ENCODE results near the gene ARX.

GRCh38 chrX:25052798-25053534 is 37.2 kb upstream of the ARX start:
- no peak for TF ChIP-seq POLR2AphosphoS5 (IDR thresholded peaks at IDR 0.05)
- no peak for TF ChIP-seq POLR2A (IDR thresholded peaks at IDR 0.05)
